Sigmoid colon (tissue), 4 donors: Measurements from ENCODE around the gene ALX4.

Source experiments
- POLR2AphosphoS5 ChIP-seq, 4 donors: sonication (generic); formaldehyde crosslinking; IDR thresholded peaks; one replicate each; pipeline ENCODE4 v1.6.1; 2017; ENCODE audit warnings: antibody characterized with exemption in 4 of 4
- TF ChIP-seq, protein P1 (sequence below), 4 experiments: fragments of 450-650 bp in 3 of 4; fragments of 200-600 bp in 1 of 4; IDR thresholded peaks; one replicate each; pipeline ENCODE4 v1.5.1; 2016 to 2019; ENCODE audit warnings: antibody characterized with exemption in 4 of 4, mild to moderate bottlenecking in 3 of 4, moderate library complexity in 2 of 4

DNA sequence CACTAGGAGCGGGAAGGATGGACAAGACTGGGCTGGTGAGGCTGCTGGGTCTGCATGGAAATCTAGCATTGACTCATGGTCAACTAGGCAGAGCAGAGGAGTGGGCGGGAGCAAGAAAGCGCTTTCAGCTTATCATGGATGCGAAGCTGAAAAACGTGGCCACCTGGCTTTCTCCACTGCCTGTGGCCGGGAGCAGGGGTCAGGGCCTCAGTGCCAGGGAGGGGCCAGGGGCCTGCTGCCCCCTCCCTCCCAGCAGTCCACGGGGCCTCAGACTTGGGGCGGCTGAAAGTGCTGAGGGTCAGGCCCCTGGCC is 45.5 kb downstream of the ALX4 start:
- TF ChIP-seq, protein P1, sequence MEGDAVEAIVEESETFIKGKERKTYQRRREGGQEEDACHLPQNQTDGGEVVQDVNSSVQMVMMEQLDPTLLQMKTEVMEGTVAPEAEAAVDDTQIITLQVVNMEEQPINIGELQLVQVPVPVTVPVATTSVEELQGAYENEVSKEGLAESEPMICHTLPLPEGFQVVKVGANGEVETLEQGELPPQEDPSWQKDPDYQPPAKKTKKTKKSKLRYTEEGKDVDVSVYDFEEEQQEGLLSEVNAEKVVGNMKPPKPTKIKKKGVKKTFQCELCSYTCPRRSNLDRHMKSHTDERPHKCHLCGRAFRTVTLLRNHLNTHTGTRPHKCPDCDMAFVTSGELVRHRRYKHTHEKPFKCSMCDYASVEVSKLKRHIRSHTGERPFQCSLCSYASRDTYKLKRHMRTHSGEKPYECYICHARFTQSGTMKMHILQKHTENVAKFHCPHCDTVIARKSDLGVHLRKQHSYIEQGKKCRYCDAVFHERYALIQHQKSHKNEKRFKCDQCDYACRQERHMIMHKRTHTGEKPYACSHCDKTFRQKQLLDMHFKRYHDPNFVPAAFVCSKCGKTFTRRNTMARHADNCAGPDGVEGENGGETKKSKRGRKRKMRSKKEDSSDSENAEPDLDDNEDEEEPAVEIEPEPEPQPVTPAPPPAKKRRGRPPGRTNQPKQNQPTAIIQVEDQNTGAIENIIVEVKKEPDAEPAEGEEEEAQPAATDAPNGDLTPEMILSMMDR (IDR thresholded peaks at IDR 0.05): no peak
- no peak for TF ChIP-seq POLR2AphosphoS5 (IDR thresholded peaks at IDR 0.05)
